Measurements from ENCODE around the gene C14orf119. TPM values are rescaled to one million over a fixed set of nuclear protein-coding genes. Genes with fewer than 3 reads are reported as not detected.

The C14orf119 gene
- total and polyA plus RNA-seq, 4 experiments from 2014 or later = 49.7 to 147 (median 67.1) TPM

DNA sequence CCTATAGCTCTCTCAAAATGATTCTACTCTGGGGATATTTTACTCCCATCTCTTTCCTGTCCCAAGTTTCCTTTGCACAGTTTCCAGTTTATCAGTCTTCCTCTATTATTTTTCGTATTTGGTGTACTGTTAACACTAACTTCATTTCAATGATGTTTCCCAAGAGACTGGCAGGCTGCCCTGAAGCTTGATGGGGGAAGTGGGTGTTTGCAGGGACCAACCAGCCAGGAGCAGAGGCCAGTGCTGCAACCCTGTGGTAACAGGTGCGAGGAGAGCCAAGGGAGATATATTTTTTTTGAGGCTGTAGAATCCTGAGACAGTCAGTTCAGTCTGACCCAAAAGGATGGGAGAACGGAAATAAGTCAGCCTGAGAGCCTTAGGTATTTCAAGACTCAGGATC lies 35.6 kb downstream of the C14orf119 start:
- ChIA-PET POLR2A (ENCODE audit: partially characterized antibody) (no interaction called here), CTCF (ENCODE audit: partially characterized antibody) (interaction anchor here (2.6 kb wide), 1 partner anchor 10 kb away, joined by 18 read pairs; no protein-coding TSS in a partner anchor)

DNA sequence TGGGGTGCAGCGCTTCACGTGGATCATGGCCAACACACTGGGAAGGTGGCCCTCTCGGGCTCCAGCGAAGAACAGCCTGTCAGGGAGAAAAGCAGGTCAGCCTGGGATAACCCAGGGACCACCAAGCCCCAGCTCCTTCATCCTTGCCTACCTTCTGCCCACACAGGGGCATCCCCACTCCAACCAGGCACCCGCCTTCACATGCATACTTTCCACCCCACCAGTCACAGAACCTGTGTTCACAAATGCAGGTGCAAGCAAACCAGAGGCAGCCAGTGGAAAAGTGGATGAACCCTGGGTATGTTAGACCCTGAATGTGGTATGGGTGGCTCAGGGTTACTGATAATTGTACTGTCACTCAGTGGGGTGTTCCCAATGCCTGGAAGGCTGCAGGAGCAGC lies 36.2 kb downstream of the C14orf119 start:
- POLR2A ChIA-PET (ENCODE audit: partially characterized antibody) = no interaction called here

More for the DNA sequence above, 35.6 kb downstream of the C14orf119 start:
- no peak overlapping the region for H3K27ac ChIP-seq (ENCODE audit: low read depth, low read length)
- H3K9me3 ChIP-seq (ENCODE audit: control insufficient read depth in 1 of 2, low read length in 2 of 2) = no peaks in the 10 kb centered on the region
- no peaks in the 10 kb centered on the region for H3K4me1 ChIP-seq (ENCODE audit: insufficient read depth, low read length)
- H3K27me3 ChIP-seq (ENCODE audit: insufficient read depth, low read length) = no peaks in the 10 kb centered on the region
- no peaks in the 10 kb centered on the region for H3K36me3 Mint-ChIP-seq
- H3K4me1 Mint-ChIP-seq = peaks cover 3 to 7% (median 5%) of the 10 kb centered on the region in 4 donors
- H3K27me3 Mint-ChIP-seq = peaks cover 1 to 8% of the 10 kb centered on the region in 2 donors
- no peak overlapping the region for H3K4me3 ChIP-seq (ENCODE audit: low read length in 2 of 2)
- H3K4me3 Mint-ChIP-seq = no peak overlapping the region
- no peak for DNase-seq
- intact Hi-C loops (cut with micrococcal nuclease) = no loop called here
- H3K9me3 Mint-ChIP-seq = no peaks in the 10 kb centered on the region
- no peak overlapping the region for H3K27ac Mint-ChIP-seq
- no peaks in the 10 kb centered on the region for H3K36me3 ChIP-seq (ENCODE audit: insufficient read depth, low read length)

DNA sequence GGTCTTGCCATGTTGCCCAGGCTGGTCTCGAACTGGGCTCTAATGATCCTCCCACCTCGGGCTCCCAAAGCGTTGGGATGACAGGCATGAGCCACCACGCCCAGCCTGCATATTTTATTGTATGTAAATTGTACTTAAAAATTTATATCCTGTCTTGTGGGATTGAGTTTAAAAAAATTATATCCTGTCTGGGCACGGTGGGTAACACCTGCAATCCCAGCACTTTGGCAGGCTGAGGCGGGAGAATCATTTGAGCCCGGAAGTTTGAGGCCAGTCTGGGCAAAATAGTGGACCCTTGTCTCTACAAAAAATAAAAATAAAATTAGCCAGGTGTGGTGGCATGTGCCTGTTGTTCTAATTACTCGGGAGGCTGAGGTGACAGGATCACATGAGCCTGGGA lies 37.7 kb downstream of the C14orf119 start:
- CTCF ChIA-PET (ENCODE audit: partially characterized antibody) = no interaction called here
- H3K4me1 ChIP-seq (ENCODE audit: insufficient read depth, low read length) = no peaks in the 10 kb centered on the region
- POLR2A ChIA-PET (ENCODE audit: partially characterized antibody) = no interaction called here

More for the DNA sequence above, 36.2 kb downstream of the C14orf119 start:
- no peak overlapping the region for H3K4me3 Mint-ChIP-seq
- no peak overlapping the region for H3K27ac ChIP-seq (ENCODE audit: low read depth, low read length)
- no peaks in the 10 kb centered on the region for H3K36me3 Mint-ChIP-seq
- intact Hi-C loops (cut with micrococcal nuclease) = no loop called here
- no peak overlapping the region for H3K27ac Mint-ChIP-seq
- CTCF ChIA-PET (ENCODE audit: partially characterized antibody) = interaction anchor here (1.2 kb wide), 1 partner anchor 11 kb away, joined by 3 read pairs; no protein-coding TSS in a partner anchor
- no peaks in the 10 kb centered on the region for H3K9me3 Mint-ChIP-seq
- H3K27me3 Mint-ChIP-seq = peaks cover 1 to 6% of the 10 kb centered on the region in 2 donors
- DNase-seq = no peak
- H3K27me3 ChIP-seq (ENCODE audit: insufficient read depth, low read length) = no peaks in the 10 kb centered on the region
- H3K9me3 ChIP-seq (ENCODE audit: control insufficient read depth in 1 of 2, low read length in 2 of 2) = no peaks in the 10 kb centered on the region
- no peaks in the 10 kb centered on the region for H3K4me1 ChIP-seq (ENCODE audit: insufficient read depth, low read length)
- H3K36me3 ChIP-seq (ENCODE audit: insufficient read depth, low read length) = no peaks in the 10 kb centered on the region
- no peak overlapping the region for H3K4me3 ChIP-seq (ENCODE audit: low read length in 2 of 2)
- H3K4me1 Mint-ChIP-seq = peaks cover 3 to 7% (median 5%) of the 10 kb centered on the region in 4 donors

DNA sequence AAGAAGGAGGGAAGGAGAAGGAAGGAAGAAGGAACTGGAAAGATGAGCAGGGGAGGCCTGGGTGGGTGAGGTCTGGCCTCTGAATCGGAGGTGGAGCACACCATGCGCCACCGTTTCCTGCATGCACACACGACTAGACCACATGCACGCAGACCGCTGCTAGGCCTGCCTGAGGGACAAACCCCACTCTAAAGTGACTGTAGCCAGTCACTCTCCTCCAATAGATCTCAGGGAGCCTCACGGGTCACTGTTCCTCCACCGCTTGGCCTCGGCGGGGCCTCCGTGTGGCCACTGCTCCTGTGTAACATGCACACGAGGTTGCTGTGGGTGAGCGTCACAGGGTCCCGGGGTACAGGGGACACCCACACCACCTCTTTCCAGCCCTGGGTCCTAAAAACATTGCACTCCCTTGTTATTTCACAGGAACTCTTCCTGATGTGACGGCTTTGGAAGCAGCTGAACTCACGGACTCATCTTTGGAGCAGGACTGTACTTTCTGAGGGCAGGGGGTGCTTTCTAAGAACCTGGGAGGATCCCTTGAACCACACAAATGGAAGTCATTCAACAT lies 41.3 kb downstream of the C14orf119 start:
- Histone ChIP-seq H3K9me3 (ENCODE audit: control insufficient read depth in 1 of 2, low read length in 2 of 2) (no peaks in the 10 kb centered on the region), H3K36me3 (ENCODE audit: insufficient read depth, low read length) (no peaks in the 10 kb centered on the region), H3K27me3 (ENCODE audit: insufficient read depth, low read length) (no peaks in the 10 kb centered on the region), H3K27ac (ENCODE audit: low read depth, low read length) (no peak overlapping the region), H3K4me1 (ENCODE audit: insufficient read depth, low read length) (no peaks in the 10 kb centered on the region), H3K4me3 (ENCODE audit: low read length in 2 of 2) (no peak overlapping the region)
- no peaks in the 10 kb centered on the region for H3K4me1 Mint-ChIP-seq
- H3K36me3 Mint-ChIP-seq = no peaks in the 10 kb centered on the region
- peaks cover 1% of the 10 kb centered on the region in 2 donors for H3K27me3 Mint-ChIP-seq
- ChIA-PET POLR2A (ENCODE audit: partially characterized antibody) (no interaction called here), CTCF (ENCODE audit: partially characterized antibody) (no interaction called here)
- no peak for DNase-seq
- intact Hi-C loops (cut with micrococcal nuclease) = no loop called here
- peak overlapping the region in 2 of 7 donors; percentile 29 to 54 for H3K27ac Mint-ChIP-seq
- no peaks in the 10 kb centered on the region for H3K9me3 Mint-ChIP-seq
- H3K4me3 Mint-ChIP-seq = no peak overlapping the region

More for the DNA sequence above, 37.7 kb downstream of the C14orf119 start:
- Mint-ChIP-seq H3K4me1 (peaks cover 3 to 6% (median 3%) of the 10 kb centered on the region in 4 donors), H3K27me3 (peaks cover 1 to 6% of the 10 kb centered on the region in 2 donors), H3K9me3 (no peaks in the 10 kb centered on the region), H3K36me3 (no peaks in the 10 kb centered on the region), H3K4me3 (no peak overlapping the region), H3K27ac (no peak overlapping the region)
- H3K9me3 ChIP-seq (ENCODE audit: control insufficient read depth in 1 of 2, low read length in 2 of 2) = no peaks in the 10 kb centered on the region
- no peaks in the 10 kb centered on the region for H3K36me3 ChIP-seq (ENCODE audit: insufficient read depth, low read length)
- no peak for DNase-seq
- no peak overlapping the region for H3K27ac ChIP-seq (ENCODE audit: low read depth, low read length)
- H3K4me3 ChIP-seq (ENCODE audit: low read length in 2 of 2) = no peak overlapping the region
- H3K27me3 ChIP-seq (ENCODE audit: insufficient read depth, low read length) = no peaks in the 10 kb centered on the region
- intact Hi-C loops (cut with micrococcal nuclease) = no loop called here

DNA sequence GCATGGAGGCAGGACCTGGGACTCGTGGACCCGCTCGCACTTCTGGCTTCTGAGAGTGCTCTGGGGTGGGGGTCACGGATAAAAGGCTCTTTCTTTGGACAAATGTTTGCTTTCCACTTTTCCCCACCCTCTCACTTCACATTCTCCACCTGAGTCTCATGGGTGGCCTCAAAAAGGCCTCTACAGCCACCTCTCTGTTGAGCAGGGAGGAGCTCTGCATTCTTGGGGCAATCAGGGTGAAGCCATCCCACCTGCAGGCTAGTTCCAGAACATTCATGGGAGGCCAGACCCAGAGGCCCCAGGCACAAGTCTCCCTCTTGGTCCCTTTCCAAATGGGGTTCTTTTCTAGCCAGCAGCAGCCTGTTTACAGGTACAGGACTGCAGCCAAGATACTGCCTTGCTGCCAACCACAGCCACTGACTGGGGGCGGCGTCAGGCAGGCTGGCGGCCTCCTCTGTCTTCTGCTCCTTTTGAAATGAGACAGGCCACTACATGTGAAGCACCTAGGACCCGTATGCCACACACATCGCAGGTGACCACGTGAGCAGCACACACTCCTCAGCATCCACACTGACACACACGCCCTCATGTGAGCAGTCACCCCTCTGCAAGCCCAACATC lies 42.0 kb downstream of the C14orf119 start:
- ChIA-PET CTCF (ENCODE audit: partially characterized antibody) (no interaction called here), POLR2A (ENCODE audit: partially characterized antibody) (no interaction called here)
- no peaks in the 10 kb centered on the region for H3K9me3 Mint-ChIP-seq
- no peak overlapping the region for H3K4me3 Mint-ChIP-seq
- H3K9me3 ChIP-seq (ENCODE audit: control insufficient read depth in 1 of 2, low read length in 2 of 2) = no peaks in the 10 kb centered on the region
- no peak overlapping the region for H3K27ac Mint-ChIP-seq
- H3K4me1 ChIP-seq (ENCODE audit: insufficient read depth, low read length) = no peaks in the 10 kb centered on the region
- H3K27me3 ChIP-seq (ENCODE audit: insufficient read depth, low read length) = no peaks in the 10 kb centered on the region
- no peak overlapping the region for H3K27ac ChIP-seq (ENCODE audit: low read depth, low read length)
- no peaks in the 10 kb centered on the region for H3K36me3 Mint-ChIP-seq
- no peak overlapping the region for H3K4me3 ChIP-seq (ENCODE audit: low read length in 2 of 2)
- intact Hi-C loops (cut with micrococcal nuclease) = no loop called here
- no peak for DNase-seq
- H3K36me3 ChIP-seq (ENCODE audit: insufficient read depth, low read length) = no peaks in the 10 kb centered on the region
- peaks cover 0 to 1% of the 10 kb centered on the region in 2 donors for H3K27me3 Mint-ChIP-seq
- H3K4me1 Mint-ChIP-seq = no peaks in the 10 kb centered on the region

DNA sequence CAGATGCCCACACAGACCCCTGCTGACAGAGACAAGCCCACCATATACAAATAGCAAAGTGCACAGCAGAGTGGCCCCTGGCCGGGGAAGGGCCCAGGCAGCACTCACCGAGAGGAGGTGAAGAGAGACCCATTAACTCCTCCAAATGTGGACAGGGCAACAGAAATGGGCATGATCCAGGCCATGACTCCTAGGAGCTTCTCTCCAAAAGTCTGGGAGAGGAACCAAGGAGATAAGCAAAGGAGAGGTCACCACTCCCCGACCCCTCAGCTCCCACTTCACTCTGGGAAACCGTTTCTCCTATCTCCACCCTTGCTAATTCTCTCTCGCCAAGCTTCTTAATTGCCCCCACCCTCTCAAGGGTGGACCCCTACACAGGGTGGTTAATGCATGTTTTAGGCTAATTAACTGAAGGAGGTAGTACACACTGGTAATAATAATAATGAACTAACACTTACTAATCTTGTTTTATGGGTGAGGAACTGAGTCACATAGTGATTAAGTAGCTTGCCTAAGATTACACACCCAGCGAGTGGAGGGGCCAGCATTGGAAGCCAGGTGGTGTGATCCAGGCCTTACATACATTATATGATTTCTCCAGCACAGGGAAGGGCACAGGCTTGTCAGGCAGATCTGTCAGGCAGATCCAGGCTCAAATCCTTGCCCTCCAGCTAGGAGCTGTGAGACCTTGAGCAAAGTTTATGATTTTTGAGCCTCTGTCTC lies 42.7 kb downstream of the C14orf119 start:
- ChIA-PET CTCF (ENCODE audit: partially characterized antibody) (interaction anchor here (0.9 to 1.4 kb wide), 2 partner anchors 9 to 69 kb away, joined by 3 to 4 read pairs; no protein-coding TSS in a partner anchor), POLR2A (ENCODE audit: partially characterized antibody) (no interaction called here)
- Mint-ChIP-seq H3K9me3 (no peaks in the 10 kb centered on the region), H3K36me3 (no peaks in the 10 kb centered on the region), H3K27ac (no peak overlapping the region), H3K4me1 (no peaks in the 10 kb centered on the region), H3K4me3 (no peak overlapping the region), H3K27me3 (peaks cover 0 to 1% of the 10 kb centered on the region in 2 donors)
- no peak overlapping the region for H3K27ac ChIP-seq (ENCODE audit: low read depth, low read length)
- H3K27me3 ChIP-seq (ENCODE audit: insufficient read depth, low read length) = no peaks in the 10 kb centered on the region
- no peak for DNase-seq
- H3K9me3 ChIP-seq (ENCODE audit: control insufficient read depth in 1 of 2, low read length in 2 of 2) = no peaks in the 10 kb centered on the region
- no peaks in the 10 kb centered on the region for H3K4me1 ChIP-seq (ENCODE audit: insufficient read depth, low read length)
- H3K4me3 ChIP-seq (ENCODE audit: low read length in 2 of 2) = no peak overlapping the region
- H3K36me3 ChIP-seq (ENCODE audit: insufficient read depth, low read length) = no peaks in the 10 kb centered on the region
- intact Hi-C loops (cut with micrococcal nuclease) = no loop called here

DNA sequence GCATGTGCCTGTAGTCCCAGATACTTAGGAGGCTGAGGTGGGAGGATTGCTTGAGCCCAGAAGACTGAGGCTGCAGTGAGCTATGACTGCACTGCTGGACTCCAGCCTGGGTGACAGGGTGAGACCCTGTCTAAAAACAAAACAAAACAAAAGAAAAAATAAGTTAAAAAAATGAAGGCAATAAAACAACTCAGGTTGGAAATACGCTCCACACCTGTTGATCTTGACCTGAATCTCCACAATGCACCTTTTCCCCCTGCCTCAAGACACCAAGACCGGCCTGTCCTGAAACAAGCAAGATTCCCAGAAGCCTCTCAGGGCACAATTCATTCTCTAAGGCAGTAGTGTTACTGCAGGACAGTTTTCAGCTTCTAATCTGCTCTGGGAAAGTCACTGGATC lies 44.6 kb downstream of the C14orf119 start:
- no peak overlapping the region for H3K4me3 Mint-ChIP-seq
- ChIA-PET POLR2A (ENCODE audit: partially characterized antibody) (no interaction called here), CTCF (ENCODE audit: partially characterized antibody) (no interaction called here)
- Histone ChIP-seq H3K4me1 (ENCODE audit: insufficient read depth, low read length) (no peaks in the 10 kb centered on the region), H3K4me3 (ENCODE audit: low read length in 2 of 2) (no peak overlapping the region), H3K27me3 (ENCODE audit: insufficient read depth, low read length) (no peaks in the 10 kb centered on the region), H3K9me3 (ENCODE audit: control insufficient read depth in 1 of 2, low read length in 2 of 2) (no peaks in the 10 kb centered on the region), H3K27ac (ENCODE audit: low read depth, low read length) (no peak overlapping the region), H3K36me3 (ENCODE audit: insufficient read depth, low read length) (no peaks in the 10 kb centered on the region)
- H3K36me3 Mint-ChIP-seq = no peaks in the 10 kb centered on the region
- H3K27me3 Mint-ChIP-seq = peaks cover 0 to 1% of the 10 kb centered on the region in 2 donors
- no peaks in the 10 kb centered on the region for H3K4me1 Mint-ChIP-seq
- H3K9me3 Mint-ChIP-seq = no peaks in the 10 kb centered on the region
- intact Hi-C loops (cut with micrococcal nuclease) = no loop called here
- no peak for DNase-seq
- H3K27ac Mint-ChIP-seq = no peak overlapping the region

Measured in CD4-positive, alpha-beta memory T cell (primary cell).